NCI-H526 (cell line): Measurements from ENCODE around the gene LONRF3.

Source experiments
- DNase-seq, 2 experiments: peaks; one replicate each; lab custom pipeline; 2025; lab: John Stamatoyannopoulos, UW

The LONRF3 gene

GRCh38 chrX:118974088-118974907 is at the start of gene LONRF3:
Gene LONRF3 (plus strand): TSS chrX:118974618. CDS start chrX:118974781, 163 bp downstream.
- DNase-seq = peak in 1 of 2 experiments; percentile 49

GRCh38 chrX:118928151-118928550 is 46.3 kb upstream of the LONRF3 start:
- no peak for DNase-seq

- no peak for DNase-seq
These were observed 39.1 kb upstream of the LONRF3 start for GRCh38 chrX:118935352-118935751.

GRCh38 chrX:118941147-118941546 is 33.3 kb upstream of the LONRF3 start:
- no peak for DNase-seq

GRCh38 chrX:118943102-118943501 is 31.3 kb upstream of the LONRF3 start:
- no peak for DNase-seq

GRCh38 chrX:118945921-118946320 is 28.5 kb upstream of the LONRF3 start:
- DNase-seq = no peak

GRCh38 chrX:118948270-118948669 is 26.1 kb upstream of the LONRF3 start:
- no peak for DNase-seq

GRCh38 chrX:118961866-118962560 is 12.4 kb upstream of the LONRF3 start:
- no peak for DNase-seq

GRCh38 chrX:118963159-118963558 is 11.3 kb upstream of the LONRF3 start:
- no peak for DNase-seq

- DNase-seq = no peak
These were observed 10.2 kb upstream of the LONRF3 start for GRCh38 chrX:118964252-118964651.

- no peak for DNase-seq
These were observed 9.0 kb upstream of the LONRF3 start for GRCh38 chrX:118965395-118965794.

- DNase-seq = no peak
These were observed 6.4 kb upstream of the LONRF3 start for GRCh38 chrX:118968031-118968430.

GRCh38 chrX:118971552-118971951 is 2.9 kb upstream of the LONRF3 start:
- DNase-seq = no peak

GRCh38 chrX:118973389-118974087 is 880 bp upstream of the LONRF3 start:
- peak in 1 of 2 experiments; percentile 27 for DNase-seq

GRCh38 chrX:118974908-118975671 is 672 bp downstream of the LONRF3 start:
- peak; percentile 54 to 78 for DNase-seq

- peak in 1 of 2 experiments; percentile 62 for DNase-seq
These were observed 1.6 kb downstream of the LONRF3 start for GRCh38 chrX:118975831-118976598.

- DNase-seq = peak; percentile 13 to 72
These were observed 2.4 kb downstream of the LONRF3 start for GRCh38 chrX:118976599-118977340.

- DNase-seq = no peak
These were observed 3.0 kb downstream of the LONRF3 start for GRCh38 chrX:118977424-118977823.

GRCh38 chrX:118978451-118978850 is 4.0 kb downstream of the LONRF3 start:
- DNase-seq = no peak

- no peak for DNase-seq
These were observed 6.3 kb downstream of the LONRF3 start for GRCh38 chrX:118980761-118981160.
